Ramos (cell line): ENCODE measurements around the gene CCT7.

Experiments
- in situ Hi-C: fragments of 300-500 bp; cut with MboI; formaldehyde crosslinking; loops from one replicate; pipeline ENCODE4 v1.14.3; 2022; ENCODE audit warnings: low sequenced_read_pairs; ENCODE audit not compliant: unreplicated experiment

CCT7 gene

GRCh38 chr2:73290049-73290839, 56.1 kb downstream of the CCT7 start:
- in situ Hi-C loops: no loop called here

- in situ Hi-C loops: no loop called here
Measured at GRCh38 chr2:73291093-73291460, 57.0 kb downstream of the CCT7 start.

GRCh38 chr2:73291461-73292315, 57.6 kb downstream of the CCT7 start:
- in situ Hi-C loops: no loop called here

GRCh38 chr2:73292316-73292905, 58.3 kb downstream of the CCT7 start:
- in situ Hi-C loops: no loop called here

GRCh38 chr2:73292906-73293533, 58.9 kb downstream of the CCT7 start:
- in situ Hi-C loops: no loop called here

- in situ Hi-C loops: no loop called here
Measured at GRCh38 chr2:73293534-73294171, 59.5 kb downstream of the CCT7 start, which contains the start of gene EGR4. Gene EGR4 (minus strand): TSS chr2:73293548. CDS start chr2:73293317, 231 bp downstream.

- in situ Hi-C loops: no loop called here
Measured at GRCh38 chr2:73294239-73294638, 60.1 kb downstream of the CCT7 start.

- in situ Hi-C loops: no loop called here
Measured at GRCh38 chr2:73295751-73296400, 61.8 kb downstream of the CCT7 start.

GRCh38 chr2:73297151-73297559, 63.0 kb downstream of the CCT7 start:
- in situ Hi-C loops: no loop called here

GRCh38 chr2:73297586-73297985, 63.5 kb downstream of the CCT7 start:
- in situ Hi-C loops: no loop called here

GRCh38 chr2:73300926-73301325, 66.8 kb downstream of the CCT7 start:
- in situ Hi-C loops: no loop called here

GRCh38 chr2:73301636-73302035, 67.5 kb downstream of the CCT7 start:
- in situ Hi-C loops: no loop called here
